Lung (tissue), 12 donors: Measurements from ENCODE around the gene ZNF708. TPM values are rescaled to one million over a fixed set of nuclear protein-coding genes. Genes with fewer than 3 reads are reported as not detected.
"Not testable (repeated sequence)": the region's sequence is repeated elsewhere in the genome, so short reads cannot be mapped to it uniquely, and the experiment has no call there.

Source experiments
- ATAC-seq: fragments of 200-7000 bp; cut with Tn5 transposase; one replicate; pipeline ENCODE4 v1.9.1; 2020; ENCODE audit warnings: moderate number of reproducible peaks; ENCODE audit not compliant: insufficient read depth, low FRiP score
- DNase-seq, 3 donors: peaks; one replicate each; pipeline ENCODE4 v3.0.0-alpha.2; 2013 to 2017
- H3K27ac ChIP-seq, 2 donors: one replicate each; pipeline ENCODE4 v1.5.1; 2013; ENCODE audit warnings: mild to moderate bottlenecking in 2 of 2, moderate library complexity in 2 of 2, control low read depth in 1 of 2, inconsistent platforms in 1 of 2, low read depth in 1 of 2, low read length in 1 of 2
- H3K27me3 ChIP-seq, 3 donors: one replicate each; pipeline ENCODE4 v1.5.1; 2013; ENCODE audit warnings: low read length in 2 of 3; ENCODE audit not compliant: control insufficient read depth in 3 of 3, insufficient read depth in 3 of 3
- H3K36me3 ChIP-seq, 4 donors: one replicate each; pipeline ENCODE4 v1.5.1; 2013; ENCODE audit warnings: low read length in 4 of 4, mild to moderate bottlenecking in 1 of 4, moderate library complexity in 1 of 4; ENCODE audit not compliant: control insufficient read depth in 4 of 4, insufficient read depth in 4 of 4
- H3K4me1 ChIP-seq, 5 donors: one replicate each; pipeline ENCODE4 v1.5.1; 2013; ENCODE audit warnings: low read length in 5 of 5, mild to moderate bottlenecking in 2 of 5, moderate library complexity in 1 of 5; ENCODE audit not compliant: control insufficient read depth in 5 of 5, insufficient read depth in 5 of 5
- H3K4me3 ChIP-seq: one replicate; pipeline ENCODE4 v1.5.1; 2013; ENCODE audit warnings: mild to moderate bottlenecking, control low read depth, moderate library complexity
- H3K9ac ChIP-seq, 2 donors: one replicate each; pipeline ENCODE4 v1.5.1; 2013; ENCODE audit warnings: low read length in 2 of 2, control low read depth in 1 of 2; ENCODE audit not compliant: insufficient read depth in 1 of 2
- H3K9me3 ChIP-seq, 4 donors: one replicate each; pipeline ENCODE4 v1.5.1; 2013; ENCODE audit warnings: low read length in 3 of 4, mild to moderate bottlenecking in 1 of 4, moderate library complexity in 1 of 4; ENCODE audit not compliant: control insufficient read depth in 4 of 4, insufficient read depth in 3 of 4
- CTCF ChIP-seq: IDR thresholded peaks from 2 replicates; pipeline ENCODE4 v1.5.1; 2012; ENCODE audit warnings: mild to moderate bottlenecking; ENCODE audit errors: control extremely low read depth, extremely low read depth
- WGBS, 2 donors: extraction: QIAGEN DNeasy Blood & Tissue Kit; methylation state at CpG; one replicate each; pipeline ENCODE4 v1.1.7; 2013; 5-methylcytosine and 5-hydroxymethylcytosine counted together
- polyA plus RNA-seq, 2 donors: library from polyadenylated mRNA; stranded (reverse); fragments of 200-250 nt; gene quantifications; one replicate each; pipeline ENCODE4 v1.2.1, GENCODE V29; 2013
- total RNA-seq, 2 donors: library from RNA; depleted of rRNA in 1 of 2; stranded (reverse); fragments of >200 nt in 1 of 2; gene quantifications; one replicate each; pipeline ENCODE4 v1.2.1, GENCODE V29; 2014 to 2021
- donor health status: control.
- donor health status: control.
- donor health status: Bipolar disorder and iron deficiency.
- donor health status: healthy.
- donor health status: DM: yes; HTN: yes; CAD: no.

ZNF708 gene
- total and polyA plus RNA-seq, 4 donors: 2.6 to 34.0 (median 9.0) TPM

- peaks cover 0 to 20% (median 4%) of the 10 kb centered on the region in 4 donors for H3K9me3 ChIP-seq
- H3K4me3 ChIP-seq: no peak overlapping the region
- H3K9ac ChIP-seq: no peak overlapping the region
- H3K4me1 ChIP-seq: no peaks in the 10 kb centered on the region
- no peaks in the 10 kb centered on the region for H3K36me3 ChIP-seq
- no peaks in the 10 kb centered on the region for H3K27me3 ChIP-seq
- no peak for TF ChIP-seq CTCF
- 91 to 92% methylated on average over 2 of the region's 2 CpGs for WGBS, 2 donors
- no peak overlapping the region for H3K27ac ChIP-seq
- DNase-seq (no peak), ATAC-seq (no peak)
Observed at GRCh38 chr19:21269813-21270212, 59.4 kb downstream of the ZNF708 start.

GRCh38 chr19:21264891-21265290 lies 64.3 kb downstream of the ZNF708 start:
- Histone ChIP-seq H3K4me1 (no peaks in the 10 kb centered on the region), H3K36me3 (no peaks in the 10 kb centered on the region), H3K9ac (no peak overlapping the region), H3K27me3 (no peaks in the 10 kb centered on the region), H3K9me3 (peaks cover 0 to 38% (median 4%) of the 10 kb centered on the region in 4 donors), H3K27ac (no peak overlapping the region), H3K4me3 (no peak overlapping the region)
- 84 to 89% methylated on average over 11 to 12 of the region's 12 CpGs for WGBS, 2 donors
- TF ChIP-seq CTCF: no peak
- DNase-seq: no peak
- ATAC-seq: no peak

- TF ChIP-seq CTCF: no peak
- Histone ChIP-seq H3K9me3 (peaks cover 0 to 38% (median 4%) of the 10 kb centered on the region in 4 donors), H3K27ac (no peak overlapping the region), H3K4me1 (no peaks in the 10 kb centered on the region), H3K36me3 (no peaks in the 10 kb centered on the region), H3K27me3 (no peaks in the 10 kb centered on the region), H3K9ac (no peak overlapping the region), H3K4me3 (no peak overlapping the region)
- DNase-seq (no peak), ATAC-seq (no peak)
- WGBS, 2 donors: 75 to 84% methylated on average over 6 of the region's 6 CpGs
Observed at GRCh38 chr19:21264416-21264815, 64.8 kb downstream of the ZNF708 start.

- peaks cover 0 to 36% (median 4%) of the 10 kb centered on the region in 4 donors for H3K9me3 ChIP-seq
- not testable (repeated sequence) for H3K4me3 ChIP-seq, ATAC-seq, H3K9ac ChIP-seq, H3K4me1 ChIP-seq, H3K27me3 ChIP-seq, DNase-seq, H3K27ac ChIP-seq, H3K36me3 ChIP-seq
- 94 to 95% methylated on average over 24 of the region's 24 CpGs for WGBS, 2 donors
Observed at GRCh38 chr19:21260848-21261381, 68.3 kb downstream of the ZNF708 start.
